ENCODE measurements around the gene CHRNB1.

GRCh38 chr17:7407082-7407481 is 37.8 kb upstream of the CHRNB1 start:
- TF ChIP-seq CTCF (IDR thresholded peaks at IDR 0.05): no peak
- no peak for TF ChIP-seq POLR2A (IDR thresholded peaks at IDR 0.05)

All from lower leg skin (tissue), 3 donors.